B cell (primary cell): Measurements from ENCODE around the gene NKX2-3. TPM values are rescaled to one million over a fixed set of nuclear protein-coding genes. Genes with fewer than 3 reads are reported as not detected.

ENCODE experiments used
- ATAC-seq: fragments of 200-7000 bp; cut with Tn5 transposase; one replicate; pipeline ENCODE4 v1.10.0; 2021; ENCODE audit warnings: low read depth, mild to moderate bottlenecking, moderate number of reproducible peaks, moderate library complexity
- CTCF ChIA-PET: fragments of 350-600 bp; sonication (Branson Sonifier 250); formaldehyde crosslinking; loops from one replicate; lab custom pipeline; 2021; ENCODE audit warnings: antibody characterized with exemption, inconsistent platforms; lab: Charles Lee
- POLR2A ChIA-PET: fragments of 350-600 bp; sonication (Branson Sonifier 250); formaldehyde crosslinking; loops from one replicate; lab custom pipeline; 2021; ENCODE audit warnings: antibody characterized with exemption; lab: Charles Lee
- DNase-seq: peaks from one replicate; pipeline ENCODE4 v3.0.0; 2013
- H2AFZ ChIP-seq: 2 replicates; pipeline ENCODE4 v1.6.1; 2012; ENCODE audit warnings: mild to moderate bottlenecking, low read depth, low read length; ENCODE audit not compliant: insufficient read depth, poor library complexity, severe bottlenecking
- H3K27ac ChIP-seq, 2 donors: 1 replicate in 1 of 2; 2 replicates in 1 of 2; pipeline ENCODE4 v1.5.1; 2012 to 2013; ENCODE audit warnings: low read length in 2 of 2, mild to moderate bottlenecking in 2 of 2, moderate library complexity in 1 of 2
- H3K27me3 ChIP-seq, 4 experiments: fragments of 200-600 bp in 1 of 4; sonication (generic) in 1 of 4; replicated peaks in 1 of 4; 1 replicate in 2 of 4; 2 replicates in 2 of 4; pipeline versions ENCODE4 v1.6.1 to v1.7.0; 2013 to 2016; ENCODE audit warnings: low read length in 3 of 4, mild to moderate bottlenecking in 2 of 4, mixed read lengths in 1 of 4, moderate library complexity in 1 of 4; ENCODE audit not compliant: insufficient read depth in 4 of 4, control insufficient read depth in 3 of 4; ENCODE audit errors: control extremely low read depth in 1 of 4
- H3K36me3 ChIP-seq, 2 experiments: replicated peaks in 1 of 2; 1 replicate in 1 of 2; 2 replicates in 1 of 2; pipeline versions ENCODE4 v1.6.1 to v1.7.1; 2013; ENCODE audit warnings: low read length in 1 of 2; ENCODE audit not compliant: insufficient read depth in 2 of 2, control insufficient read depth in 1 of 2; ENCODE audit errors: control extremely low read depth in 1 of 2, extremely low read depth in 1 of 2
- H3K4me1 ChIP-seq, 2 donors: fragments of 200-600 bp in 1 of 2; sonication (generic) in 1 of 2; 1 replicate in 1 of 2; 2 replicates in 1 of 2; pipeline versions ENCODE4 v1.5.1 to v1.6.1; 2013 to 2017; ENCODE audit warnings: low read length in 2 of 2; ENCODE audit not compliant: control insufficient read depth in 2 of 2, insufficient read depth in 2 of 2
- H3K4me2 ChIP-seq: replicated peaks from 2 replicates; pipeline ENCODE3; 2012; ENCODE audit warnings: mild to moderate bottlenecking, low read depth, low read length; ENCODE audit not compliant: poor library complexity, severe bottlenecking
- H3K4me3 ChIP-seq, 5 experiments: fragments of 200-600 bp in 1 of 5; sonication (generic) in 1 of 5; 1 replicate in 3 of 5; 2 replicates in 2 of 5; pipeline versions ENCODE4 v1.5.1 to v1.7.0; 2011 to 2016; ENCODE audit warnings: low read length in 4 of 5, mild to moderate bottlenecking in 4 of 5, low read depth in 2 of 5, control low read depth in 1 of 5, moderate library complexity in 1 of 5; ENCODE audit not compliant: insufficient read depth in 1 of 5; ENCODE audit errors: control extremely low read depth in 1 of 5, extremely low read depth in 1 of 5
- H3K79me2 ChIP-seq: fragments of 200-600 bp; sonication (generic); one replicate; pipeline ENCODE4 v1.6.0; 2016; ENCODE audit warnings: low read length; ENCODE audit not compliant: control insufficient read depth, insufficient read depth
- H3K9ac ChIP-seq: fragments of 200-600 bp; sonication (generic); 2 replicates; pipeline ENCODE4 v1.6.1; 2017; ENCODE audit warnings: mild to moderate bottlenecking, low read length, moderate library complexity
- H3K9me3 ChIP-seq, 3 donors: one replicate each; pipeline versions ENCODE4 v1.6.1 to v1.7.1; 2013; ENCODE audit warnings: low read length in 2 of 3; ENCODE audit not compliant: control insufficient read depth in 2 of 3, insufficient read depth in 1 of 3; ENCODE audit errors: control extremely low read depth in 1 of 3
- H4K20me1 ChIP-seq: 2 replicates; pipeline ENCODE4 v1.6.0; 2012; ENCODE audit warnings: mild to moderate bottlenecking, low read length; ENCODE audit not compliant: insufficient read depth, control insufficient read depth, poor library complexity, severe bottlenecking
- H3K27ac Mint-ChIP-seq: one replicate; pipeline ENCODE4 v1.8.0; 2021; ENCODE audit warnings: mixed read lengths
- H3K27me3 Mint-ChIP-seq: one replicate; pipeline ENCODE4 v1.8.0; 2021; ENCODE audit warnings: mixed read lengths
- H3K4me1 Mint-ChIP-seq: one replicate; pipeline ENCODE4 v1.8.0; 2021; ENCODE audit warnings: mixed read lengths
- H3K4me3 Mint-ChIP-seq: one replicate; pipeline ENCODE4 v1.8.0; 2021; ENCODE audit warnings: mixed read lengths
- H3K9me3 Mint-ChIP-seq: one replicate; pipeline ENCODE4 v1.8.0; 2022; ENCODE audit warnings: mixed read lengths; ENCODE audit not compliant: insufficient read depth
- CTCF ChIP-seq: fragments of 200-600 bp; IDR thresholded peaks from one replicate; pipeline ENCODE4 v1.8.0; 2022; ENCODE audit warnings: antibody characterized with exemption, mild to moderate bottlenecking
- EZH2 ChIP-seq: IDR thresholded peaks from 2 replicates; pipeline ENCODE4 v1.6.1; 2012; ENCODE audit warnings: borderline replicate concordance, low read depth, mild to moderate bottlenecking, moderate library complexity, low read length; ENCODE audit not compliant: insufficient read depth, poor library complexity, severe bottlenecking
- WGBS: methylation state at CpG from one replicate; pipeline ENCODE4 v1.1.5; 2013; ENCODE audit warnings: missing lambda C conversion rate; ENCODE audit not compliant: insufficient coverage; 5-methylcytosine and 5-hydroxymethylcytosine counted together
- intact Hi-C: fragments of 100-400 bp; cut with micrococcal nuclease; formaldehyde crosslinking; loops from one replicate; pipeline ENCODE4 v1.10.0; 2022
- polyA plus RNA-seq: library from polyadenylated mRNA; depleted of rRNA; stranded (reverse); fragments of >200 nt; gene quantifications from 2 replicates; pipeline ENCODE4 v1.2.3, GENCODE V29; 2012
- total RNA-seq, 2 donors: library from RNA; stranded (reverse); fragments of 120-200 nt in 1 of 2; gene quantifications; 1 replicate in 1 of 2; 2 replicates in 1 of 2; pipeline versions ENCODE4 v1.2.3 to v1.2.4, GENCODE V29; 2013 to 2022

NKX2-3 gene
- total and polyA plus RNA-seq, 2 donors (not counting 1 experiment from before 2014, with no cell fraction given), result not detected

DNA sequence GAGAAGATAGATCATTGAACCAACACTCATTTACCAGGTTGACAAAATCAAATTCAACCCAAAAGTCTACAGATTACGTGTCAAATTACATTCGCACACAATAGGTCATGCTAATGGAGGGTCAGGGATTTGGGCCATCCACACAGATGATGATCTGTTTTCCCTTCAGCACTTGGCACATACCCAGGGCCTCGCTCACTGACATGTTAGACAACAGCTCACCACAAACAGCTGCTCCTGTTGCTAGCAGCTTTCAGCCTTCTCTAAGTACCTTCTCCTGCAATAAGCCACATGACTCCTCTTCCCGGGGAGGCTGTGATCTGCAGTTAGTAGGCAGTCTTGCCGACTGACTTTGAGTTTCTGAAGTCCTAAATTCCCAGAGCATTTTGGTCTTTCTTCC, 18.4 kb downstream of the NKX2-3 start:
- no peaks in the 10 kb centered on the region for H3K9me3 ChIP-seq
- ChIA-PET CTCF (interaction anchor here (0.7 to 1.1 kb wide), 2 partner anchors 116 to 1662 kb away, joined by 3 read pairs; no protein-coding TSS in a partner anchor), POLR2A (no interaction called here)
- no peak overlapping the region for H3K27ac ChIP-seq
- H3K4me1 ChIP-seq, result no peaks in the 10 kb centered on the region
- no peaks in the 10 kb centered on the region for H3K36me3 ChIP-seq
- Mint-ChIP-seq H3K4me1 (peaks cover 2% of the 10 kb centered on the region), H3K27ac (no peak overlapping the region), H3K27me3 (peaks cover 56% of the 10 kb centered on the region), H3K9me3 (no peaks in the 10 kb centered on the region), H3K4me3 (no peak overlapping the region)
- DNase-seq (no peak), ATAC-seq (no peak)
- H4K20me1 ChIP-seq, result no peaks in the 10 kb centered on the region
- WGBS, result 32% methylated on average over 5 of the region's 5 CpGs
- H3K4me3 ChIP-seq, result no peak overlapping the region
- intact Hi-C loops, result no loop called here
- H3K79me2 ChIP-seq, result no peaks in the 10 kb centered on the region
- H3K27me3 ChIP-seq, result peaks cover 0 to 38% (median 11%) of the 10 kb centered on the region in 4 experiments
- no peak overlapping the region for H3K9ac ChIP-seq
- H3K4me2 ChIP-seq, result no peak overlapping the region
- no peak overlapping the region for H2AFZ ChIP-seq
- TF ChIP-seq CTCF (no peak), EZH2 (no peak)

- Histone ChIP-seq H3K27me3 (peaks cover 0 to 38% (median 11%) of the 10 kb centered on the region in 4 experiments), H3K9ac (no peak overlapping the region), H3K9me3 (no peaks in the 10 kb centered on the region), H3K4me1 (no peaks in the 10 kb centered on the region), H3K4me3 (no peak overlapping the region), H2AFZ (no peak overlapping the region), H3K79me2 (no peaks in the 10 kb centered on the region), H3K36me3 (no peaks in the 10 kb centered on the region), H4K20me1 (no peaks in the 10 kb centered on the region), H3K4me2 (no peak overlapping the region), H3K27ac (no peak overlapping the region)
- DNase-seq (no peak), ATAC-seq (no peak)
- WGBS, result 14% methylated on average over 1 of the region's 3 CpGs
- POLR2A ChIA-PET, result no interaction called here
- Mint-ChIP-seq H3K27me3 (peaks cover 52% of the 10 kb centered on the region), H3K4me1 (peaks cover 3% of the 10 kb centered on the region), H3K27ac (no peak overlapping the region), H3K4me3 (no peak overlapping the region), H3K9me3 (no peaks in the 10 kb centered on the region)
- CTCF ChIA-PET, result interaction anchor here (0.7 kb wide), 1 partner anchor 1662 kb away, joined by 3 read pairs; no protein-coding TSS in a partner anchor
- intact Hi-C loops, result no loop called here
- TF ChIP-seq CTCF (no peak), EZH2 (no peak)
Observed at GRCh38 chr10:99551616-99552015, 18.9 kb downstream of the NKX2-3 start.
